Measurements from ENCODE around the gene EHHADH. TPM values are rescaled to one million over a fixed set of nuclear protein-coding genes. Genes with fewer than 3 reads are reported as not detected.

The EHHADH gene
- total RNA-seq, 1 experiment from 2014 or later: 10.7 TPM

DNA sequence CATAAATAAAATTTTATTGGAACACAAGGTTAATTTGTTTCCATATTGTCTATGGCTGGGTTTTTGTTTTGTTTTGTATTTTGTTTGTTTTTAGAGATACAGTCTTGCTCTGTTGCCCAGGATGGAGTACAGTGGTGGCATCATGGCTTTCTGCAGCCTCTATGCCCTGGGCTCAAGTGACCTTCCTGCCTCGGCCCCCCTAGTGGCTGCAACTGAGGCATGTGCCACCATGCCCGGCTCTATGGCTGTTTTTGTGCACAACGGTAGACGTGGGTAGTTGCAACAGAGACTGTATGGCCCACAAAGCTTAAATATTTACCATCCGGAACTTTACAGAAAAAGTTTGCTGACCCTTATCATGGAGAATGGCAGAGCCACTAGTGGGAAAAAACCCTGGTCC lies 54.2 kb downstream of the EHHADH start:
- Histone ChIP-seq H3K4me1 (ENCODE audit: control insufficient read depth in 1 of 2, insufficient read depth in 2 of 2, low read length in 2 of 2) (no peaks in the 10 kb centered on the region), H3K4me3 (replicated peaks in 1 of 2; ENCODE audit: low read depth in 1 of 2, low read length in 2 of 2) (no peak overlapping the region), H3K79me2 (ENCODE audit: insufficient read depth, low read length) (no peaks in the 10 kb centered on the region), H4K20me1 (ENCODE audit: insufficient read depth) (no peaks in the 10 kb centered on the region), H3K9ac (ENCODE audit: low read length) (no peak overlapping the region), H3K9me2 (ENCODE audit: insufficient read depth) (no peaks in the 10 kb centered on the region), H3K27ac (ENCODE audit: low read depth, low read length) (no peak overlapping the region), H3K36me3 (ENCODE audit: control insufficient read depth in 1 of 2, insufficient read depth in 2 of 2, low read length in 2 of 2) (no peaks in the 10 kb centered on the region), H3K27me3 (ENCODE audit: insufficient read depth, low read length) (no peaks in the 10 kb centered on the region), H2AFZ (ENCODE audit: low read depth, low read length, poor library complexity, severe bottlenecking) (no peak overlapping the region), H3K4me2 (ENCODE audit: low read length) (no peak overlapping the region), H3K9me3 (ENCODE audit: control insufficient read depth in 1 of 2, insufficient read depth in 1 of 2, low read depth in 1 of 2, low read length in 2 of 2) (no peaks in the 10 kb centered on the region)
- DNase-seq (ENCODE audit: low read depth, low spot score) (no peak), ATAC-seq (peak; percentile 75)
- TF ChIP-seq, protein P1, sequence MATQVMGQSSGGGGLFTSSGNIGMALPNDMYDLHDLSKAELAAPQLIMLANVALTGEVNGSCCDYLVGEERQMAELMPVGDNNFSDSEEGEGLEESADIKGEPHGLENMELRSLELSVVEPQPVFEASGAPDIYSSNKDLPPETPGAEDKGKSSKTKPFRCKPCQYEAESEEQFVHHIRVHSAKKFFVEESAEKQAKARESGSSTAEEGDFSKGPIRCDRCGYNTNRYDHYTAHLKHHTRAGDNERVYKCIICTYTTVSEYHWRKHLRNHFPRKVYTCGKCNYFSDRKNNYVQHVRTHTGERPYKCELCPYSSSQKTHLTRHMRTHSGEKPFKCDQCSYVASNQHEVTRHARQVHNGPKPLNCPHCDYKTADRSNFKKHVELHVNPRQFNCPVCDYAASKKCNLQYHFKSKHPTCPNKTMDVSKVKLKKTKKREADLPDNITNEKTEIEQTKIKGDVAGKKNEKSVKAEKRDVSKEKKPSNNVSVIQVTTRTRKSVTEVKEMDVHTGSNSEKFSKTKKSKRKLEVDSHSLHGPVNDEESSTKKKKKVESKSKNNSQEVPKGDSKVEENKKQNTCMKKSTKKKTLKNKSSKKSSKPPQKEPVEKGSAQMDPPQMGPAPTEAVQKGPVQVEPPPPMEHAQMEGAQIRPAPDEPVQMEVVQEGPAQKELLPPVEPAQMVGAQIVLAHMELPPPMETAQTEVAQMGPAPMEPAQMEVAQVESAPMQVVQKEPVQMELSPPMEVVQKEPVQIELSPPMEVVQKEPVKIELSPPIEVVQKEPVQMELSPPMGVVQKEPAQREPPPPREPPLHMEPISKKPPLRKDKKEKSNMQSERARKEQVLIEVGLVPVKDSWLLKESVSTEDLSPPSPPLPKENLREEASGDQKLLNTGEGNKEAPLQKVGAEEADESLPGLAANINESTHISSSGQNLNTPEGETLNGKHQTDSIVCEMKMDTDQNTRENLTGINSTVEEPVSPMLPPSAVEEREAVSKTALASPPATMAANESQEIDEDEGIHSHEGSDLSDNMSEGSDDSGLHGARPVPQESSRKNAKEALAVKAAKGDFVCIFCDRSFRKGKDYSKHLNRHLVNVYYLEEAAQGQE (IDR thresholded peaks at IDR 0.05; ENCODE audit: low read depth): no peak
- TF ChIP-seq, protein P2, sequence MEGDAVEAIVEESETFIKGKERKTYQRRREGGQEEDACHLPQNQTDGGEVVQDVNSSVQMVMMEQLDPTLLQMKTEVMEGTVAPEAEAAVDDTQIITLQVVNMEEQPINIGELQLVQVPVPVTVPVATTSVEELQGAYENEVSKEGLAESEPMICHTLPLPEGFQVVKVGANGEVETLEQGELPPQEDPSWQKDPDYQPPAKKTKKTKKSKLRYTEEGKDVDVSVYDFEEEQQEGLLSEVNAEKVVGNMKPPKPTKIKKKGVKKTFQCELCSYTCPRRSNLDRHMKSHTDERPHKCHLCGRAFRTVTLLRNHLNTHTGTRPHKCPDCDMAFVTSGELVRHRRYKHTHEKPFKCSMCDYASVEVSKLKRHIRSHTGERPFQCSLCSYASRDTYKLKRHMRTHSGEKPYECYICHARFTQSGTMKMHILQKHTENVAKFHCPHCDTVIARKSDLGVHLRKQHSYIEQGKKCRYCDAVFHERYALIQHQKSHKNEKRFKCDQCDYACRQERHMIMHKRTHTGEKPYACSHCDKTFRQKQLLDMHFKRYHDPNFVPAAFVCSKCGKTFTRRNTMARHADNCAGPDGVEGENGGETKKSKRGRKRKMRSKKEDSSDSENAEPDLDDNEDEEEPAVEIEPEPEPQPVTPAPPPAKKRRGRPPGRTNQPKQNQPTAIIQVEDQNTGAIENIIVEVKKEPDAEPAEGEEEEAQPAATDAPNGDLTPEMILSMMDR (IDR thresholded peaks at IDR 0.05 in 2 of 3, conservative IDR thresholded peaks at IDR 0.05 in 1 of 3; ENCODE audit: borderline replicate concordance in 1 of 3, insufficient read depth in 1 of 3, low read depth in 2 of 3, low read length in 2 of 3): peak in 2 of 3 experiments; percentile 18 to 35; a peak in 3 of 6 replicates
- TF ChIP-seq JUND (IDR thresholded peaks at IDR 0.05): no peak
- BruUV-seq (replicated peaks): no TSS peak
- intact Hi-C loops (cut with micrococcal nuclease): no loop called here
- ChIA-PET POLR2A (no interaction called here), CTCF (no interaction called here), RAD21 (ENCODE audit: low non-redundant PET in 1 of 2, low total read pairs in 2 of 2, uncharacterized antibody in 2 of 2, unreplicated experiment in 2 of 2) (no interaction called here)

GRCh38 chr3:185199206-185199605 lies 54.6 kb downstream of the EHHADH start:
- BruUV-seq (replicated peaks): no TSS peak
- DNase-seq (ENCODE audit: low read depth, low spot score) (no peak), ATAC-seq (no peak)
- no peaks in the 10 kb centered on the region for H3K36me3 ChIP-seq (ENCODE audit: control insufficient read depth in 1 of 2, insufficient read depth in 2 of 2, low read length in 2 of 2)
- intact Hi-C loops (cut with micrococcal nuclease): no loop called here
- ChIA-PET POLR2A (no interaction called here), CTCF (no interaction called here), RAD21 (ENCODE audit: low non-redundant PET in 1 of 2, low total read pairs in 2 of 2, uncharacterized antibody in 2 of 2, unreplicated experiment in 2 of 2) (no interaction called here)
- H2AFZ ChIP-seq (ENCODE audit: low read depth, low read length, poor library complexity, severe bottlenecking): no peak overlapping the region
- H3K9me3 ChIP-seq (ENCODE audit: control insufficient read depth in 1 of 2, insufficient read depth in 1 of 2, low read depth in 1 of 2, low read length in 2 of 2): no peaks in the 10 kb centered on the region
- no peaks in the 10 kb centered on the region for H3K79me2 ChIP-seq (ENCODE audit: insufficient read depth, low read length)
- no peak for TF ChIP-seq SIN3A (IDR thresholded peaks at IDR 0.05; ENCODE audit: low read depth)
- H3K27ac ChIP-seq (ENCODE audit: low read depth, low read length): no peak overlapping the region
- H4K20me1 ChIP-seq (ENCODE audit: insufficient read depth): no peaks in the 10 kb centered on the region
- H3K4me3 ChIP-seq (replicated peaks in 1 of 2; ENCODE audit: low read depth in 1 of 2, low read length in 2 of 2): no peak overlapping the region
- H3K4me2 ChIP-seq (ENCODE audit: low read length): no peak overlapping the region
- no peaks in the 10 kb centered on the region for H3K4me1 ChIP-seq (ENCODE audit: control insufficient read depth in 1 of 2, insufficient read depth in 2 of 2, low read length in 2 of 2)
- H3K9me2 ChIP-seq (ENCODE audit: insufficient read depth): no peaks in the 10 kb centered on the region
- H3K9ac ChIP-seq (ENCODE audit: low read length): no peak overlapping the region
- no peaks in the 10 kb centered on the region for H3K27me3 ChIP-seq (ENCODE audit: insufficient read depth, low read length)

All from HCT116 (cell line).